Kidney epithelial cell (primary cell): ENCODE measurements around the gene ATP2A1. TPM values are rescaled to one million over a fixed set of nuclear protein-coding genes. Genes with fewer than 3 reads are reported as not detected.
"Not testable (repeated sequence)": the region's sequence is repeated elsewhere in the genome, so short reads cannot be mapped to it uniquely, and the experiment has no call there.

Experiments used
- DNase-seq: peaks from one replicate; pipeline ENCODE4 v3.0.0-alpha.2; 2010; ENCODE audit warnings: low read depth
- H3K27me3 ChIP-seq: 2 replicates; pipeline ENCODE4 v1.6.0; 2011; ENCODE audit warnings: low read length; ENCODE audit not compliant: control insufficient read depth, insufficient read depth
- H3K36me3 ChIP-seq: 2 replicates; pipeline ENCODE4 v1.5.1; 2011; ENCODE audit warnings: low read length; ENCODE audit not compliant: control insufficient read depth, insufficient read depth
- H3K4me3 ChIP-seq: 2 replicates; pipeline ENCODE4 v1.5.1; 2011; ENCODE audit warnings: low read depth, mild to moderate bottlenecking, control low read depth, low read length
- total RNA-seq: library from RNA; depleted of rRNA; stranded (reverse); fragments of >200 nt; gene quantifications from 2 replicates; pipeline ENCODE4 v1.2.3, GENCODE V29; 2015
- TF ChIP-seq, protein P1 (sequence below): IDR thresholded peaks from 2 replicates; pipeline ENCODE4 v1.5.1; 2011; ENCODE audit warnings: mild to moderate bottlenecking, moderate library complexity, low read length, control low read depth, inconsistent platforms; ENCODE audit not compliant: insufficient read depth, poor library complexity, severe bottlenecking

Gene ATP2A1
- total RNA-seq, 1 donor from 2014 or later, result 0.17 TPM

GRCh38 chr16:28865001-28865688, 13.1 kb upstream of the ATP2A1 start:
- Histone ChIP-seq H3K27me3 (no peaks in the 10 kb centered on the region), H3K36me3 (peaks cover 7% of the 10 kb centered on the region), H3K4me3 (no peak overlapping the region)
- TF ChIP-seq, protein P1, sequence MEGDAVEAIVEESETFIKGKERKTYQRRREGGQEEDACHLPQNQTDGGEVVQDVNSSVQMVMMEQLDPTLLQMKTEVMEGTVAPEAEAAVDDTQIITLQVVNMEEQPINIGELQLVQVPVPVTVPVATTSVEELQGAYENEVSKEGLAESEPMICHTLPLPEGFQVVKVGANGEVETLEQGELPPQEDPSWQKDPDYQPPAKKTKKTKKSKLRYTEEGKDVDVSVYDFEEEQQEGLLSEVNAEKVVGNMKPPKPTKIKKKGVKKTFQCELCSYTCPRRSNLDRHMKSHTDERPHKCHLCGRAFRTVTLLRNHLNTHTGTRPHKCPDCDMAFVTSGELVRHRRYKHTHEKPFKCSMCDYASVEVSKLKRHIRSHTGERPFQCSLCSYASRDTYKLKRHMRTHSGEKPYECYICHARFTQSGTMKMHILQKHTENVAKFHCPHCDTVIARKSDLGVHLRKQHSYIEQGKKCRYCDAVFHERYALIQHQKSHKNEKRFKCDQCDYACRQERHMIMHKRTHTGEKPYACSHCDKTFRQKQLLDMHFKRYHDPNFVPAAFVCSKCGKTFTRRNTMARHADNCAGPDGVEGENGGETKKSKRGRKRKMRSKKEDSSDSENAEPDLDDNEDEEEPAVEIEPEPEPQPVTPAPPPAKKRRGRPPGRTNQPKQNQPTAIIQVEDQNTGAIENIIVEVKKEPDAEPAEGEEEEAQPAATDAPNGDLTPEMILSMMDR, result no peak
- no peak for DNase-seq

GRCh38 chr16:28865722-28866453, 12.4 kb upstream of the ATP2A1 start:
- no peak for DNase-seq
- Histone ChIP-seq H3K4me3 (no peak overlapping the region), H3K27me3 (no peaks in the 10 kb centered on the region), H3K36me3 (peaks cover 7% of the 10 kb centered on the region)
- TF ChIP-seq, protein P1, result no peak

DNA sequence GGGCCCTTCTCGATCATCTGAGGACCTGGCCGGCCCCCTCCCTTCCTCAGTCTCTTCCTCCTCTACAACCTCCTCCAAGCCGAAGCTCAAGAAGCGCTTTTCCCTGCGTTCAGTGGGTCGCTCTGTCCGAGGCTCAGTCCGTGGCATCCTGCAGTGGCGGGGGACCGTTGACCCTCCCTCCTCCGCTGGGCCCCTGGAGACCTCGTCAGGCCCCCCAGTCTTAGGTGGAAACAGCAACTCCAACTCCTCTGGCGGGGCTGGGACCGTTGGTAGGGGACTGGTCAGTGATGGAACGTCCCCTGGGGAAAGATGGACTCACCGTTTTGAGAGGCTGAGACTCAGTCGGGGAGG, 11.9 kb upstream of the ATP2A1 start:
- no peak overlapping the region for H3K4me3 ChIP-seq
- no peaks in the 10 kb centered on the region for H3K27me3 ChIP-seq
- TF ChIP-seq, protein P1, result no peak
- H3K36me3 ChIP-seq, result peaks cover 7% of the 10 kb centered on the region
- no peak for DNase-seq

- Histone ChIP-seq H3K4me3 (no peak overlapping the region), H3K36me3 (peaks cover 7% of the 10 kb centered on the region), H3K27me3 (no peaks in the 10 kb centered on the region)
- DNase-seq, result no peak
- TF ChIP-seq, protein P1, result no peak
Observed at GRCh38 chr16:28867241-28867640, 11.0 kb upstream of the ATP2A1 start.

GRCh38 chr16:28867646-28868045, 10.6 kb upstream of the ATP2A1 start:
- H3K36me3 ChIP-seq, H3K27me3 ChIP-seq, H3K4me3 ChIP-seq, DNase-seq: not testable (repeated sequence)

- H3K27me3 ChIP-seq, result no peaks in the 10 kb centered on the region
- TF ChIP-seq, protein P1, result no peak
- peaks cover 7% of the 10 kb centered on the region for H3K36me3 ChIP-seq
- no peak for DNase-seq
- no peak overlapping the region for H3K4me3 ChIP-seq
Observed at GRCh38 chr16:28869201-28869600, 9.1 kb upstream of the ATP2A1 start.
